Measurements from ENCODE around the gene RBM42.
"Not testable (repeated sequence)": the region's sequence is repeated elsewhere in the genome, so short reads cannot be mapped to it uniquely, and the experiment has no call there.

RBM42 gene

GRCh38 chr19:35654828-35655227, 26.0 kb downstream of the RBM42 start:
- DNase-seq (ENCODE audit: low read depth in 2 of 2): not testable (repeated sequence)

- no peak for DNase-seq (ENCODE audit: low read depth in 2 of 2)
These were observed 26.8 kb downstream of the RBM42 start for GRCh38 chr19:35655600-35655999.

GRCh38 chr19:35656700-35657099, 27.9 kb downstream of the RBM42 start:
- DNase-seq (ENCODE audit: low read depth in 2 of 2): no peak

GRCh38 chr19:35657904-35658700, 29.3 kb downstream of the RBM42 start:
- DNase-seq (ENCODE audit: low read depth in 2 of 2): no peak

GRCh38 chr19:35661995-35662340, 33.1 kb downstream of the RBM42 start:
- no peak for DNase-seq (ENCODE audit: low read depth in 2 of 2)

GRCh38 chr19:35663981-35664380, 35.1 kb downstream of the RBM42 start:
- DNase-seq (ENCODE audit: low read depth in 2 of 2): no peak

GRCh38 chr19:35665157-35665556, 36.3 kb downstream of the RBM42 start:
- DNase-seq (ENCODE audit: low read depth in 2 of 2): no peak

GRCh38 chr19:35665604-35666003, 36.8 kb downstream of the RBM42 start:
- DNase-seq (ENCODE audit: low read depth in 2 of 2): no peak

GRCh38 chr19:35666251-35666913, 37.5 kb downstream of the RBM42 start, which contains the start of gene UPK1A:
Gene UPK1A, plus strand, starts transcription at chr19:35666517. Its CDS starts 296 bp downstream, at chr19:35666813.
- no peak for DNase-seq (ENCODE audit: low read depth in 2 of 2)

GRCh38 chr19:35669566-35669965, 40.7 kb downstream of the RBM42 start:
- no peak for DNase-seq (ENCODE audit: low read depth in 2 of 2)

- no peak for DNase-seq (ENCODE audit: low read depth in 2 of 2)
These were observed 41.1 kb downstream of the RBM42 start for GRCh38 chr19:35669974-35670373.

- no peak for DNase-seq (ENCODE audit: low read depth in 2 of 2)
These were observed 41.9 kb downstream of the RBM42 start for GRCh38 chr19:35670686-35671085.

GRCh38 chr19:35671818-35672217, 43.0 kb downstream of the RBM42 start:
- no peak for DNase-seq (ENCODE audit: low read depth in 2 of 2)

- DNase-seq (ENCODE audit: low read depth in 2 of 2): peak; percentile 4 to 12
These were observed 44.4 kb downstream of the RBM42 start for GRCh38 chr19:35673121-35673804.

- no peak for DNase-seq (ENCODE audit: low read depth in 2 of 2)
These were observed 46.8 kb downstream of the RBM42 start for GRCh38 chr19:35675589-35676140.
